ENCODE measurements around the gene RIMS1. TPM values are rescaled to one million over a fixed set of nuclear protein-coding genes. Genes with fewer than 3 reads are reported as not detected.

The RIMS1 gene
- total and polyA plus RNA-seq, 4 donors: 0.14 to 5.7 (median 1.6) TPM

GRCh38 chr6:72206606-72207005, 320.3 kb downstream of the RIMS1 start:
- Histone ChIP-seq H3K27me3 (ENCODE audit: control insufficient read depth in 3 of 3, insufficient read depth in 3 of 3, low read length in 2 of 3) (no peaks in the 10 kb centered on the region), H3K9ac (ENCODE audit: insufficient read depth in 1 of 2, low read length in 2 of 2) (no peak overlapping the region), H3K27ac (ENCODE audit: low read depth in 1 of 2, low read length in 1 of 2) (no peak overlapping the region), H3K4me3 (no peak overlapping the region), H3K4me1 (ENCODE audit: control insufficient read depth in 5 of 5, insufficient read depth in 5 of 5, low read length in 5 of 5) (no peaks in the 10 kb centered on the region), H3K36me3 (ENCODE audit: control insufficient read depth in 4 of 4, insufficient read depth in 4 of 4, low read length in 4 of 4) (no peaks in the 10 kb centered on the region), H3K9me3 (ENCODE audit: control insufficient read depth in 4 of 4, insufficient read depth in 3 of 4, low read length in 3 of 4) (no peaks in the 10 kb centered on the region)
- ATAC-seq (ENCODE audit: insufficient read depth, low FRiP score): no peak
- WGBS, 2 donors: 78% methylated on average over 3 of the region's 3 CpGs
- DNase-seq: no peak
- TF ChIP-seq, protein P1, sequence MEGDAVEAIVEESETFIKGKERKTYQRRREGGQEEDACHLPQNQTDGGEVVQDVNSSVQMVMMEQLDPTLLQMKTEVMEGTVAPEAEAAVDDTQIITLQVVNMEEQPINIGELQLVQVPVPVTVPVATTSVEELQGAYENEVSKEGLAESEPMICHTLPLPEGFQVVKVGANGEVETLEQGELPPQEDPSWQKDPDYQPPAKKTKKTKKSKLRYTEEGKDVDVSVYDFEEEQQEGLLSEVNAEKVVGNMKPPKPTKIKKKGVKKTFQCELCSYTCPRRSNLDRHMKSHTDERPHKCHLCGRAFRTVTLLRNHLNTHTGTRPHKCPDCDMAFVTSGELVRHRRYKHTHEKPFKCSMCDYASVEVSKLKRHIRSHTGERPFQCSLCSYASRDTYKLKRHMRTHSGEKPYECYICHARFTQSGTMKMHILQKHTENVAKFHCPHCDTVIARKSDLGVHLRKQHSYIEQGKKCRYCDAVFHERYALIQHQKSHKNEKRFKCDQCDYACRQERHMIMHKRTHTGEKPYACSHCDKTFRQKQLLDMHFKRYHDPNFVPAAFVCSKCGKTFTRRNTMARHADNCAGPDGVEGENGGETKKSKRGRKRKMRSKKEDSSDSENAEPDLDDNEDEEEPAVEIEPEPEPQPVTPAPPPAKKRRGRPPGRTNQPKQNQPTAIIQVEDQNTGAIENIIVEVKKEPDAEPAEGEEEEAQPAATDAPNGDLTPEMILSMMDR (IDR thresholded peaks at IDR 0.05; ENCODE audit: control extremely low read depth, extremely low read depth): no peak

- Histone ChIP-seq H3K27me3 (ENCODE audit: control insufficient read depth in 3 of 3, insufficient read depth in 3 of 3, low read length in 2 of 3) (no peaks in the 10 kb centered on the region), H3K9ac (ENCODE audit: insufficient read depth in 1 of 2, low read length in 2 of 2) (no peak overlapping the region), H3K4me3 (no peak overlapping the region), H3K27ac (ENCODE audit: low read depth in 1 of 2, low read length in 1 of 2) (no peak overlapping the region), H3K36me3 (ENCODE audit: control insufficient read depth in 4 of 4, insufficient read depth in 4 of 4, low read length in 4 of 4) (no peaks in the 10 kb centered on the region), H3K4me1 (ENCODE audit: control insufficient read depth in 5 of 5, insufficient read depth in 5 of 5, low read length in 5 of 5) (no peaks in the 10 kb centered on the region), H3K9me3 (ENCODE audit: control insufficient read depth in 4 of 4, insufficient read depth in 3 of 4, low read length in 3 of 4) (no peaks in the 10 kb centered on the region)
- DNase-seq: no peak
- WGBS, 2 donors: 64 to 76% methylated on average over 3 of the region's 3 CpGs
- no peak for ATAC-seq (ENCODE audit: insufficient read depth, low FRiP score)
- TF ChIP-seq, protein P1 (IDR thresholded peaks at IDR 0.05; ENCODE audit: control extremely low read depth, extremely low read depth): no peak
Observed at GRCh38 chr6:72212686-72213085, 326.3 kb downstream of the RIMS1 start.

- no peak overlapping the region for H3K27ac ChIP-seq (ENCODE audit: low read depth in 1 of 2, low read length in 1 of 2)
- H3K36me3 ChIP-seq (ENCODE audit: control insufficient read depth in 4 of 4, insufficient read depth in 4 of 4, low read length in 4 of 4): no peaks in the 10 kb centered on the region
- H3K9me3 ChIP-seq (ENCODE audit: control insufficient read depth in 4 of 4, insufficient read depth in 3 of 4, low read length in 3 of 4): no peaks in the 10 kb centered on the region
- ATAC-seq (ENCODE audit: insufficient read depth, low FRiP score) (no peak), DNase-seq (no peak)
- no peak overlapping the region for H3K9ac ChIP-seq (ENCODE audit: insufficient read depth in 1 of 2, low read length in 2 of 2)
- 95 to 97% methylated on average over 1 of the region's 1 CpG for WGBS, 2 donors
- H3K4me1 ChIP-seq (ENCODE audit: control insufficient read depth in 5 of 5, insufficient read depth in 5 of 5, low read length in 5 of 5): no peaks in the 10 kb centered on the region
- H3K27me3 ChIP-seq (ENCODE audit: control insufficient read depth in 3 of 3, insufficient read depth in 3 of 3, low read length in 2 of 3): no peaks in the 10 kb centered on the region
- H3K4me3 ChIP-seq: no peak overlapping the region
- TF ChIP-seq, protein P1 (IDR thresholded peaks at IDR 0.05; ENCODE audit: control extremely low read depth, extremely low read depth): no peak
Observed at GRCh38 chr6:72213654-72214053, 327.3 kb downstream of the RIMS1 start.
